NCI-H748 treated with DMSO at 0.1 percent for 48 hours (cell line): Measurements from ENCODE around the gene SEPTIN3.

Experiments
- DNase-seq: peaks from one replicate; lab custom pipeline; 2025; lab: John Stamatoyannopoulos, UW

SEPTIN3 gene

GRCh38 chr22:42016111-42016510, 46.9 kb downstream of the SEPTIN3 start:
- DNase-seq = no peak

DNA sequence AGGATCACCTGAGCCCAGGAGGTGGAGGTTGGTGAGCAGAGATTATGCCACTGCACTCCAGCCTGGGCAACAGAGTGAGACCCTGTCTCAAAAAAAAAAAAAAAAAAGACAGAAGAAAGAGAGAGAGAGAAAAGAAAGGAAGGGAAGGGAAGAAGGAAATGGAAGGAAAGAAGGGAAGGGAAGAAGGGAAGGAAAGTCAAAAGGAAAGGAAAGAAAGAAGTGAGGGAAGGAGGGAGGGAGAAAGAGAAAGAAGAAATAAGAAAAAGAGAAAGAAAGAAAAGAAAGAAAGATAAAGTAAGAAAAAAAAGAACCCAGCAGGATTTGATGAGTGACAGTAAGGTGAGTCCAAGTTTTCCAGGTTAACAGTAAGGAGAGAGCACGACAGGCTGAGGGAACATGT, 49.0 kb downstream of the SEPTIN3 start:
- DNase-seq = no peak
